GM18520 (cell line): ENCODE measurements around the gene SLC51B.
"Not testable (repeated sequence)": the region's sequence is repeated elsewhere in the genome, so short reads cannot be mapped to it uniquely, and the experiment has no call there.

Experiments used
- ATAC-seq: cut with Tn5 transposase; IDR thresholded peaks from one replicate; pipeline ENCODE4 v1.9.1; 2021; ENCODE audit not compliant: unreplicated experiment

Gene SLC51B

DNA sequence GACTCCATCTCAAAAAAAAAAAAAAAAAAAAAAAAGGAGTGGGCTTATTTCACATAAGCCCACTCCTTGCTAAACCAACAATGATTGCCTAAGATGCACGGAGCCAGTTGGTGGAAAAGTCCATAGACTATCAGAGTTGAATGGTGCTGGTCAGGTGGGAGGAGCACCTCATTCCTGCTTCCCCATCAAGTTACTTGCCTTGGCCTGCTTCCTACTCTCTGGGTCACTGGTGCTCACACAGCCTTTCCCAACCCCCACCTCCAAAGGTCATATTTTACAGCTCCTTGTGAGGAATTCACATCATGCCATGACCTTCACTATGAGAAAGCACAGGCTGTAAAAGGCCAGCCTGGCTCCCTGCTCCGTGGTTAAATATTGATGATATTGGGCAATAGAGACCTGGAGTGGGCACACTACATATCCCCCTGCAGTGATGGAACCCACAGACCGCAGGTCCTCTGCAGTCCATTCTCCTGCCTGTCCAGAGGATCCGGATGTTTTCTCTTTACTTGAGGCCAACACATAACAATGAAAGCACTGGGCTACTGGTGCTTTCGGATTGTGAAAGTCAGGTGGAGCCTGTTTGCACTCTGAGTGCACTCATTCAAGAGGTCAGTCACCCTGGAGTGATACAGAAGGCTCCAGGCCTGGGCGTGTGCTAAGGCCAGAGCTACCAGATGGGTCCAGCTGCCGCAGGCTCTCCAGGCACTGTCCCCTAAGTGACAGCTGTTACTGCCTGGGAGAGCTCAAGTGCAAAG lies at the start of gene SLC51B:
Gene SLC51B, plus strand, starts transcription at position 664 of the 758 bp plus-strand sequence. CDS start 4,618 bp downstream, outside the sequence.
- no peak for ATAC-seq

DNA sequence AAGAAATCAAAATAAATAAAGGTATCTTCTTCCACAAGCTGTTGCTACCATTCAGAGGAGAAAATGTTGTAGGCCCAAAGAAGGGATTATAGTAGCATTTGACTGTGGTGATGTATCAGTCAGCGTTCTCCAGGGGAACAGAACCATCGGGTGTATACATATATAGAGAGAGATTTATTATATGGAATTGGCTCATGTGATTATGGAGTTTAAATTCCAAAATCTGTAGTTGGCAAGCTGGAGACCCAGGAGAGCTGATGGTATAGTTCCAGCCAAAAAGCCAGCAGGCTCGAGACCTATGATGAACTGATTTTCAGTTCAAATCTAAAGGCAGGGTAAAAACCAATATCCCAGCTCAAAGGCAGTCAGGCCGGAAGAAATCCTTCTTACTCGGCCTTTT lies 48.1 kb upstream of the SLC51B start:
- ATAC-seq, result no peak

DNA sequence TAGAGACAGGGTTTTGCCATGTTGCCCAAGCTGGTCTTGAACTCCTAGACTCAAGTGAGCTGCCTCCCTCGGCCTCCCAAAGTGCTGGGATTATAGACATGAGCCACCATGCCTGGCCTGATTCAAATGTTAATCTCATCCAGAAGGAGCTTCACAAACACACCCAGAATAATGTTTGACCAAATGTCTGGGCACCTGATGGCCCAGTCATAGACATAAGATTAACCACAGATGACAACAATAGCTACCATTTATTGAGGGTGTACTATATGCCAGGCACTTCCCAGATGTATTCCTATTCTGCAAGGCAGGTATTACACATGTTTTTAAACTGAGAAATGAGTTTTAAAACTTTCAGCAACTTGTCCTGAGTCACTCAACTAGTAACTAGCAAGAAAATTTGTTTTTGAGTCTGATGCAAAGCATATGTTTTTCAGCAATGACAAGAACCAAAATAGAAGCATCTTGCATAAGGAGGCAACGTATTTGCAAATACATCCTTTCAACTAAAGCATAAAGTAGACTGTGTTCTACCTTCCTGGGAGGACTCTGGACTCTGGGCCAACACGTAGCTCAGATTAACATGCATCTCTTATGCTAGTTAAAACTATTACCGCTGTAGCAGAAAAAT lies 47.3 kb upstream of the SLC51B start:
- ATAC-seq, result no peak

DNA sequence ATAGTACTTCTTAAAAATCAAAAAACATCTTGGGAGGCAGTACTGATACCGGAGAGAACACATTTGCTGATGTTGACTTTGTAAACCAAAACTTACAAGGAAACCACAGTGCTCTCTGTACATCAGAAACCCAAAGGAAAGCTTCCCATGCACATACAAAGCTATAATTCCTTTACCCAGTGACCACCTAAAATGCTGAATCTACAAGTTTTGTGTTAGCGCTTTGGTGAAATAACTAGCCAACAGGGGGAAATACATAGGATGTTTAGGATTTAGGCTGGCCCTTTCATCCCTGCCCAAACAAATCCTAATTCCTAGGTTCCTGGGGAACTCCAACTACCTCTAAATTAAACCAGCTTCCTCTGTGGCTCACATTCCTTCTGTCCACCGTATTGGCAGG lies 40.2 kb upstream of the SLC51B start:
- no peak for ATAC-seq

DNA sequence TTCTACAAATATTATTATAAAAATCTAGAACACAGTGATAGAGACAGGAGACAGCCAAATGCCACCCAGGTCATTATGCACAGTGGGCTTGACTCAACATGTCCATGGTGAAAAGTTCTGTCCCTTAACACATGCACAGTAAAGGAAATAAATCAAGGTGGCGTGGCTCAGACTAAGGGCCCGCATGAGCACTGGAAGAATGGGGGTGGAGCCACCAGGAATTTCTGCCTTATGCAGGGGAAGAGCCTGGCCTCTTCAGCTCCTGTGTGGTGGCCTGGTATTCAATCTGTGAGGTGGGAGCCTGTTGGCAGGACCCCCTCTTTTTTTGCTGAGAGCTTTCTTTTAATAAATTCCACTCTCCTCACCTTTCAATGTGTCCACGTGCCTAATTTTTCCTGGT lies 38.3 kb upstream of the SLC51B start:
- ATAC-seq, result no peak

DNA sequence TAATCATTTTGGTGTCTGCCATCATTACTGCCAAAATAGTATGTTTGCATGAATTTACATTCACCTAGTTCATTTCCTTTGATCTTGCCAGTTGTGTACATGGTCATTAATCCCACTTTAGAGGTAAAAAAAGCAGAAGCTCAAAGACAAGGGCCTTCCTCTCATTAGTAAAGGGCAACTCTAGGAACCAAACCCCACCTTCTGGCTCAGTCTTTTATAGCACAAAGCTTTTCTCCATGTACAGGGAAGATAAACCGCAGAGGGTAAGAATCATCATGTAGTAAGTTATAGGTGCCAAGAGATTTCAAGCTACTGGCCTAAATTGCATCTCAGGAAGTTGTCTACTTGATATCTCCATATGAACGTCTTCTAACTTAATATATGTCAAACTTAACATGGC lies 36.2 kb upstream of the SLC51B start:
- no peak for ATAC-seq

DNA sequence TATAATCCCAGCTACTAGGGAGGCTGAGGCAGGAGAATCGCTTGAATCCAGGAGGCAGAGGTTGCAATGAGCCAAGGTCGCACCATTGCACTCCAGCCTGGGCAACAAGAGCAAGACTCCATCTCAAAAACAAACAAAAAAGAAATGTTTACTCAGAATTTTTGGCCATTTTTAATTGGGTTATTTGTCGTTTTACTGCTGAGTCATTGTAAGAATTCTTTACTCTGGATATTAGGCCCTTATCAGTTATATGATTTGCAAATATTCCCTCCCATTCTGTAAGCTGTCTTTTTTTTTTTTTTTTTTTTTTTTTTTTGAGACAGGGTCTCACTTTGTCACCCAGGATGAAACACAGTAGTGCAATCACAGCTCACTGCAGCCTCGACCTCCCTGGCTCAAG lies 34.0 kb upstream of the SLC51B start:
- not testable (repeated sequence) for ATAC-seq

DNA sequence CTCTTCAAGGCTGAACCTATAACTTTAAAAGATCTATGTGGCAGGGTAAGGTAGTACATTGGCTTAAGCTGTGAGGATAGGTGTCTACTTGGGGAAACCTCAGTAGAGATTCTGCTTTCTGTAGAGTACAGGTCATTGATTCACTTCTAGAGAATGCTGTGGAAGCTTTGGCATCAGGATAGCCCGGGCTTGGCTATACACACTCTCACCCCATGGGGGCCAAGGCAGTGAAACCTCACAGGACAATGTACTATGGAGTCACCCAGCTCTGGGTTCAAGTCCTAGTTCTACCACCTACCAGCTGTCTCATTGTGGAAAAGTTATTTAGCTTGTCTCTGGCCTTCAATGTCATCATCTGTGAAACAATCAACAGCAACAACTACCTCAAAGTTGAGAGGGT lies 24.8 kb upstream of the SLC51B start:
- no peak for ATAC-seq

DNA sequence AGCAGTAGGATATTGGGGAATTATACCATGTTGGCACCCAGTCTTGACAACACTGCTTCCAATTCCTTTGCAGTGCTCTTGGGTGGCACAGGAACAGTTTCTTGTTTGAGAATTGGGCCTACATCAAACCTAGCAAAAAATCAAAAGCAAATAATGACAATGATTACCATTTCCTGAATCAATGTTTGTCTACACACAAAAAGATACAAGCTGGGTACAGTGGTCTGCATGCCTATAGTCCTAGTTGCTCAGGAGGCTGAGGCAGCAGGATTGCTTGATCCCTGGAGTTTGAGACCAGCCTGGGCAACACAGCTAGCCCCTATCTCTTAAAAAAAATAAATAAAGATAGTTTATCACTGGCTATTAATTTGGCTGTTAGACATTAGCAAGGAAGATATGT lies 23.7 kb upstream of the SLC51B start:
- no peak for ATAC-seq

DNA sequence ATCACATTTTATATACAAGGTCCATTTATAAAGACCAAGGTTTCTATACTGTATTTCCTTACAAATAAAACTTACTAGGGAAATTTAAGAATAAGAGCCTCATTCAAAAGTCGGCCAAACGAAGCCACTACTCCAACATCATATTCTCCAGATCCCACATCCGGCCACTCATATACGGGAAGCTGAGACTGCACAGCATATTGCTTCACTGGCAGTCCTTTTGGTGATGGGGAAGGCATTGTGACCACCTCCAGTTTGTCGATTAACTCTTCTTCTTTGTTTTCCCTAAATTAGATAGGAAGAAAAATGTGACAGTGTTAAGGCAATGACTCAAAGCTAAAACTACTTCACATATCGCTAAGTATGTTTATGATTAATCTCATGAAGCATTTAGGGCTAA lies 18.4 kb upstream of the SLC51B start:
- no peak for ATAC-seq

DNA sequence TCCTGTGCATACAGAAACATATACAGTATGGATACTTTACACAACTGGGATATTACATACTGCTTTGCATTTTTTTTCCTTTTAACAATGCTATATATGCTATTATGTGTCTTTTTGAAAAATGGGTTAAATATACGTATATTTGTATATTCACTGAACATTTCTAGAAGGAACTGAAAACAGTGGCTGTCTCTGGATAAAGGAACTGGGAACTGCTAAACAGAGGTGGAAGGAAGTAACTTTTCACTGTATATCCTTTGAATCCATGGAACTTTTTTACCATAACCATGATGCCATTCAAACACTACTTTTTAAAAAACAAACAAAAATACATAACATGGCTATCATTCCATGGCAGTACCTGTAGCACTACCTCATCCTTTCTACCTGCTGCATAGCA lies 17.6 kb upstream of the SLC51B start:
- no peak for ATAC-seq

DNA sequence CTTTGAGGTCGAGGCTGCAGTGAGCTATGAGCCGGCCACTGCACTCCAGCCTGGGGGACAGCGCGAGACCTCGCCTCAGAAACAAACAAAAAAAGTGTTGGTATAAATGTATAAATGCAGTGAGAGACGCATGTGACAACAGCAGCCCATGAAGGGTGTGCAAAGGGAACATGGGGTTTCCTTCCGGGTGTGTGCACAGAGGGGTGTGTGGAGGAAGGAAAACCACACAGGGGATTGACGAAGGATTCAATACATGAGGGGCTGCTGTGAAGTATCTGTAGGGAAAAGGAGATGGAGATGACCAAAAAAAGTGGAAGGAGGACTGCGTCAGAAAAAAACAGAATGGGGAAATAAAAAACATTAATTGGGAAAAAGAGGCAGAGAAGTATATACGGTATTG lies 16.8 kb upstream of the SLC51B start:
- no peak for ATAC-seq

DNA sequence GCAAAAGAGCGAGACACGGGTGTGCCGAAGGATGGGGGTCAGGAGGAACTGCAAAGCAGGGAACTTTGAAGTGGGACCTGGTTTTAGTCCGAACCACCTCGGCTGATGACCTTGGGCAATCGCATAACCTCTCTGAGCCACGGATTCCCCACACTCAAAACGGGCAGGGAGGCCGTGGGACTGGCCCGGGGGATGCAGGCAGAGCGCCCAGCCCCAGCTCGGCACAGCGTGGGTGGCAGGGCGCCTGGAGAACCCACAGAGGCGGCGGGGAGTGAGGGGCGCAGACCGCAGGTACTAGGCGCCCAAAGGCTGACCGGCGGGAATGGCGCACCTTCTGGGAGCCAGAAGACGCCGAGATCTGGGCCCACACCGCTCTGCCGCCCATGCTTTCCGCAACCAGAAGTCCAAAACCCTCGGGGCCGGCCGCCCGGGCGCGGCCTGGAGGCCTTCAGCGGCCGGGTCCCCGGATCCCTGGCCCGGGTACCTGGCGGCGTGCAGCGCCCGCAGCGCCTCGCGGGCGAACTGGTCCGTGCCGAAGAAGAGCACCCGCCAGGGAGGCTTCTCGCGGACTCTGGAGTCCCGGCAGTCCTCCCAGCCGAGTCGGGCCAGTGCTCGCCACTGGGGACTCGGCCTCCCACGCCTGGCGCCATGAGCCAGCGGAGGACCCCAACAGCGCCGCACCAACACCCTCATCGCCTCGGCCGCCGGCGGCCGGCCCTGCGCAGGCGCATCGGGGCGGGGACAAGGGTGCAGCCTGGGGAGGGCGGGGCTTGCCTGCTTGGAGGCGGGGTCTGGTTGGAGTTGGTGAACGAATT lies 16.1 kb upstream of the SLC51B start, which contains the start of gene MTFMT:
Gene MTFMT, minus strand, starts transcription at position 719 of the 815 bp plus-strand sequence. Its CDS starts 26 bp downstream, at position 693.
- peak; percentile 63 for ATAC-seq

DNA sequence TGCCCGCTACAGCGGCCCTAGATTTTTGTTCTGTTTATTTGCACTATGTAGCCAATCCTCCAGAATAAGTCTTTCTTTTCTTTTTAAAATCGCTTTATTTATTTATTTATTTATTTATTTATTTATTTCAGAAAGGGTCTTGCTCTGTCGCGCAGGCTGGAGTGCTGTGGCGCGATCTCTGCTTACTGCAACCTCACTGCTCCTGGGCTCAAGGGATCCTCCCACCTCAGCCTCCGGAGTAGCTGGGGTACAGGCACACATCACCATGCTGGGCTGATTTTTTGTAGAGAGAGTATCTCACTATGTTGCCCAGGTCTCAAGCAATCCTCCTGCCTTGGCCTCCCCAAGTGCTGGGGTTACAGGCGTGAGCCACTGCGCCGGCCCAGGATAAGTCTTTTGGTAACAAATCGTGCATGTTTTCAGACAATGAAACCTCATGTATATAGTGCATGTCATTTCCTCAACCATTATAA lies 15.4 kb upstream of the SLC51B start:
- ATAC-seq, result no peak

DNA sequence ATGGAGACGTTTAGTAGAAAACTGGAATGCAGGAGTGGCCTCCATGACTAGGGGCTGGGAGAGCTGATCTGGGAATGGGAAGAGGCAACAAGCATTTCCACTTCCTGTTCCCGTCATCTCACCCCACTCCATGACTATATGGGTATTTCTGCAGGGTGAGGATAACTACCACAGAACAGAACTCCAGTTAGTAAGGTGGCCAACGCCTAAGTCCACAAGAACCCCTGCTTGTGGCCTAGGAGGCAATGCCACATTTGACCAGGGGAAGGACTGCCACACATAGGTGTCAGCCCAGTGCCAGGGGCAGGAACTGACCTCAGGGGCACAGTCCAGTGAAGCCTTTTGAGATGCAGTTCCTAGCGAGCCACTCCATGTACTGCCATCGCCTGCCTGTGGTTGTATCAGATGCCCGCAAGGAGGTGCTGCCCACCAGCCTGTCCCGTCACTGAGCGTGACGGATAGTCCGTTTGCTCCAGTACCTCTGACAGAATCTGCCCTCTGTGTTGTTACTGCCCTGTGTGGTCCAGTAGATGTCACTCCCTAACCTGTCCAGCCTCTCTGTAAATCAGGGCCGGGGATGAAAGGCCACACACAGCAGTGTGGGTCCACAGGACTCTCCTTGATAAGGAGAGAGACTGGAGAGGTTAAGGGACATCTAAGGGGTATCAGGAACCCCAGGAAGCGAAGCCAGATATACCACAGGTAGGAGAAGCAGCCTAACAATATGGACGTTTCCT lies 12.2 kb upstream of the SLC51B start:
- ATAC-seq, result no peak

DNA sequence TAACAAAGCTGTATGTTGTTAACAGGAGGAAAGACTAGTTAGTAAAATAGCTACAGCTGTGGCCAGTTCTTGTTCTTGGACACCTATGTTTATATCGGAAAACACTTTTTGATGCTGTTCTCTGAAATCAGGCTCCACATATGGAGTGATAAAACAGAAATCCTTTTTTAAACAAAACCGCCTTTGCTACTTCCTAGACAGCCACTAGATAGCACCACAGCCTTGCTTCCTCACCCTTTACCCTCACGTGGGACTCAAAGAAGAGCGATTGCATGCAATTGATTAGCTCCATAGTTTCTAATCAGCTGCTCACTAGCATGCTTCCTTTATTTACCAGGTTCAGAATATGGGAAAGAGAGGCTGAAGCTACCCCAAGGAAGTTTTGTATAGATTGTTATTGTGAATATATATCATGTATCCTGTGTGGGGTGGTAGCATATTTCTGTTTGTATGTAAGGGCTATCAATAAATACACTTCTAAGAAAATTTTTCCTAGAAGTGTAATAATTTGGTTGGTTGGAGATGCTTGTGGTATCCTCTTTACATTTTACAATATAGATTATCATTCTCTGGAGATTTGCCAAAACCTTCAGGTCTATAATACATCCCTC lies 11.4 kb upstream of the SLC51B start:
- no peak for ATAC-seq

DNA sequence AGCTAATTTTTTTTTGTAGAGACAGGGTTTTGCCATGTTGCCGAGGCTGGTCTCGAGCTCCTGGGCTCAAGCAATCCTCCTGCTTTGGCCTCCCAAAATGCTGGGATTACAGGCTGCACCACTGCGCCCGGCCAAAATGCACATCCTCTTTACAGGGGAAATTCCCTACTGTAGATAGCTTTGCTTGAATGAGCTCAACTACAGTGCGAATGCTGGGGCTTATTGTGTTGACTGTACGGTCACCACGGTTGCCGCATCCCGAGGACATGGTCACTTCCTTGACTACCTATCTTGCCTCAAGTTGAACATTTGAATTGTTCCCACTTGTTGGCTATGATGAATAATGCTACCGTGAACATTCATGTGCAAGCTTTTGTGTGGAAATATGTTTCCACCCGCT lies 10.5 kb upstream of the SLC51B start:
- no peak for ATAC-seq

DNA sequence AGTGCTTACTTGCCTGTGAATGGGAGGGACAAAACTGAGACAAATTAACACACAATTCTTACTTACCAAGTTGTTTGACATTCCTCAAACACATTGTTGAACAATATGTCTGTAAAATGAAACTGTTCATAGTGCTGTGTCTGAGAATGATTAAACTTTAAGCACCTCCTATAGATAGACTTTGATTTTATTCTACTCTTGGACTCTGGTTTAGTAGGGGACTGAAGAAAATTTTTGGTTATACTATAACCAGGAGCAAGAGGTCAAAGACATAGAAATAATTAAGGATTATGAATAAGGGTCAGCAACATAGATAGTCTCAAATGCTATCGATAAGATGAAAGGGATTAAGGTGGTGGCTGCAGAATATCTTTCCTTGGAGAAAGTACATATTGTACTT lies 7.9 kb upstream of the SLC51B start:
- ATAC-seq, result no peak

DNA sequence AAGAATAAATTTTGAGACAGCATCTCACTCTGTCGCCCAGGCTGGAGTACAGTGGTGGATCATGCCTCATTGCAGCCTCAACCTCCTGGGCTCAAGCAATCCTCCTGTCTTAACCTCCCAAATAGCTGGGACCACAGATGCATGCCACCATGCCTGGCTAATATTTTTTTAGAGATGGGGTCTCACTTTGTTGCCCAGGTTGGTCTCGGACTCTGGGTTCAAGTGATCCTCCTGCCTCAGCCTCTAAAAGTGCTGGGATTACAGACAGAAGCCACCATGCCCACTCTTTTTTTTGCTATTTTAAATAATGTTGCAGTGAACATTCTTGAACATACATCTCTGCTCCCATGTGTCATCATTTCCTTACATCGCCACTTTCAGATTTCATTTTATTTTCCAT lies 6.8 kb upstream of the SLC51B start:
- no peak for ATAC-seq

DNA sequence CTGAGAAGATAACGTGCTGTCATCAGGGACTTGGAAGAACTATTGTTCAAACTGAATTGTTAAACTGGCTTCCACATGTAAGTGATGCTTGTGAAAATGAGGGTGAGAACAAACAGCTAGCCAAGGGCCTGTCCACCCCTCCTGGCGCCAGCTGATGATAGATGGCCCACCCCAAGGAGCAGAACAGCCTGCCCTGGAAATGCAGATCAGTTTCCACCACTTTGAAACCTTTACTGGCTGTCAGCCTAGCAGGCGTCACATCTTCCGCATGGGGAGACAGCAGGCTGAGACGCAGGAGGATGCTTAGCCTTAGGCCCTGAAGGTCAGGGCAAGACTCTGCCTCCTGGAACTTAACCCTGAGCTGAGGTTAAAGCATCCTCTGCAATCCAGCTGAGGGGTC lies 6.4 kb upstream of the SLC51B start:
- no peak for ATAC-seq

DNA sequence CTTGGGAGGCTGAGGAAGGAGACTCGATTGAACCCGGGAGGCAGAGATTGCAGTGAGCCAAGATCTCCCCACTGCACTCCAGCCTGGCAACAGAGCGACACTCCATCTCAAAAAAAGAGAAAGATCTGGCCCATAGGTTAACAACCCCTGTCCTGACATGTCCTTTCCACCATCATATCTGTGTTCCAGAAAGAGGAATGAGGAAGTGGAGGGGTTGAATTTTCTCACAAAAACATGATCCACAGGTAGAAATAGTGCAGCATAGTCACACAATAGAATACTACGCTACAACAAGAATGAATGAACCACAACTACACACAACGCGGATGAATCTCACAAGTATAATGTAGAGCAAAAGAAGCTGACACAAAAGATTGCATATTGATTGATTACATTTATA lies 4.7 kb upstream of the SLC51B start:
- ATAC-seq, result no peak
